ENCODE results near the gene RAPGEF2.
A peak's percentile ranks its signal among the peaks of the same experiment; 100 is the strongest.

Gene RAPGEF2

GRCh38 chr4:159273841-159274240 lies 171.0 kb downstream of the RAPGEF2 start:
- Histone ChIP-seq H4K20me1 (no peaks in the 10 kb centered on the region; a peak in 2 of 22 replicates), H3K9ac (no peak overlapping the region), H3K4me2 (no peak overlapping the region), H3K9me3 (replicated peaks in 1 of 11) (peaks cover 0 to 15% (median 0%) of the 10 kb centered on the region in 11 experiments; a peak in 5 of 22 replicates), H3K4me1 (peaks cover 0 to 43% (median 17%) of the 10 kb centered on the region in 10 experiments; a peak in 15 of 20 replicates), H3K4me3 (no peak overlapping the region), H3K27ac (no peak overlapping the region), H3K36me3 (peaks cover 0 to 24% (median 6%) of the 10 kb centered on the region in 11 experiments; a peak in 11 of 22 replicates), H3K27me3 (no peaks in the 10 kb centered on the region)
- TF ChIP-seq Cebpa-rat (IDR thresholded peaks at IDR 0.05) = no peak

GRCh38 chr4:159278399-159278798 lies 175.5 kb downstream of the RAPGEF2 start:
- Histone ChIP-seq H3K9me3 (replicated peaks in 1 of 11) (peaks cover 0 to 16% (median 0%) of the 10 kb centered on the region in 11 experiments; a peak in 6 of 22 replicates), H3K9ac (no peak overlapping the region), H3K27ac (peak overlapping the region in 4 of 11 experiments; percentile 22 to 56 (median 30); a peak in 3 of 22 replicates), H3K4me2 (peak overlapping the region in 4 of 11 experiments; percentile 18 to 43 (median 36); a peak in 6 of 22 replicates), H3K4me3 (no peak overlapping the region), H3K27me3 (no peaks in the 10 kb centered on the region), H4K20me1 (peaks cover 0 to 10% (median 0%) of the 10 kb centered on the region in 11 experiments; a peak in 2 of 22 replicates), H3K36me3 (peaks cover 4 to 35% (median 9%) of the 10 kb centered on the region in 11 experiments; a peak in 12 of 22 replicates), H3K4me1 (peaks cover 0 to 18% (median 0%) of the 10 kb centered on the region in 10 experiments; a peak in 6 of 20 replicates)
- TF ChIP-seq Cebpa-rat (IDR thresholded peaks at IDR 0.05) = no peak

GRCh38 chr4:159279084-159279483 lies 176.2 kb downstream of the RAPGEF2 start:
- Histone ChIP-seq H3K4me1 (peaks cover 0 to 19% (median 0%) of the 10 kb centered on the region in 10 experiments; a peak in 6 of 20 replicates), H3K9ac (no peak overlapping the region), H3K27me3 (no peaks in the 10 kb centered on the region), H3K36me3 (peaks cover 5 to 34% (median 9%) of the 10 kb centered on the region in 11 experiments; a peak in 14 of 22 replicates), H3K9me3 (replicated peaks in 1 of 11) (peaks cover 0 to 16% (median 0%) of the 10 kb centered on the region in 11 experiments; a peak in 6 of 22 replicates), H4K20me1 (peaks cover 0 to 14% (median 0%) of the 10 kb centered on the region in 11 experiments; a peak in 2 of 22 replicates), H3K27ac (peak overlapping the region in 3 of 11 experiments; percentile 26 to 56 (median 35); a peak in 5 of 22 replicates), H3K4me3 (no peak overlapping the region), H3K4me2 (peak overlapping the region in 2 of 11 experiments; percentile 40 to 43; a peak in 1 of 22 replicates)
- no peak for TF ChIP-seq Cebpa-rat (IDR thresholded peaks at IDR 0.05)

- H3K4me3 ChIP-seq = no peak overlapping the region
Observed at GRCh38 chr4:159280442-159281172, 177.7 kb downstream of the RAPGEF2 start.

GRCh38 chr4:159281771-159282170 lies 178.9 kb downstream of the RAPGEF2 start:
- H3K9ac ChIP-seq = no peak overlapping the region
- no peak for TF ChIP-seq Cebpa-rat (IDR thresholded peaks at IDR 0.05)
- H3K4me3 ChIP-seq = no peak overlapping the region
- H3K4me1 ChIP-seq = peaks cover 0 to 19% (median 0%) of the 10 kb centered on the region in 10 experiments; a peak in 6 of 20 replicates
- H3K9me3 ChIP-seq (replicated peaks in 1 of 11) = peaks cover 0 to 16% (median 0%) of the 10 kb centered on the region in 11 experiments; a peak in 6 of 22 replicates
- peaks cover 5 to 51% (median 11%) of the 10 kb centered on the region in 11 experiments; a peak in 15 of 22 replicates for H3K36me3 ChIP-seq
- peaks cover 0 to 22% (median 0%) of the 10 kb centered on the region in 11 experiments; a peak in 2 of 22 replicates for H4K20me1 ChIP-seq
- H3K27me3 ChIP-seq = no peaks in the 10 kb centered on the region
- H3K27ac ChIP-seq = no peak overlapping the region
- H3K4me2 ChIP-seq = no peak overlapping the region

More at GRCh38 chr4:159280442-159281172, 177.7 kb downstream of the RAPGEF2 start:
- no peak overlapping the region for H3K4me2 ChIP-seq
- no peak overlapping the region for H3K27ac ChIP-seq
- H4K20me1 ChIP-seq = peaks cover 0 to 15% (median 0%) of the 10 kb centered on the region in 11 experiments; a peak in 2 of 22 replicates
- no peak for TF ChIP-seq Cebpa-rat (IDR thresholded peaks at IDR 0.05)
- H3K27me3 ChIP-seq = no peaks in the 10 kb centered on the region
- H3K4me1 ChIP-seq = peaks cover 0 to 19% (median 0%) of the 10 kb centered on the region in 10 experiments; a peak in 6 of 20 replicates
- peaks cover 5 to 50% (median 11%) of the 10 kb centered on the region in 11 experiments; a peak in 15 of 22 replicates for H3K36me3 ChIP-seq
- no peak overlapping the region for H3K9ac ChIP-seq
- peaks cover 0 to 16% (median 0%) of the 10 kb centered on the region in 11 experiments; a peak in 6 of 22 replicates for H3K9me3 ChIP-seq (replicated peaks in 1 of 11)

GRCh38 chr4:159282329-159282728 lies 179.4 kb downstream of the RAPGEF2 start:
- Histone ChIP-seq H3K9me3 (replicated peaks in 1 of 11) (peaks cover 0 to 15% (median 0%) of the 10 kb centered on the region in 11 experiments; a peak in 5 of 22 replicates), H3K27me3 (no peaks in the 10 kb centered on the region), H3K4me3 (no peak overlapping the region), H3K36me3 (peaks cover 5 to 51% (median 11%) of the 10 kb centered on the region in 11 experiments; a peak in 15 of 22 replicates), H3K27ac (no peak overlapping the region), H4K20me1 (peaks cover 0 to 22% (median 0%) of the 10 kb centered on the region in 11 experiments; a peak in 2 of 22 replicates), H3K9ac (no peak overlapping the region), H3K4me2 (no peak overlapping the region), H3K4me1 (peaks cover 0 to 19% (median 0%) of the 10 kb centered on the region in 10 experiments; a peak in 6 of 20 replicates)
- no peak for TF ChIP-seq Cebpa-rat (IDR thresholded peaks at IDR 0.05)

GRCh38 chr4:159282944-159283343 lies 180.1 kb downstream of the RAPGEF2 start:
- no peaks in the 10 kb centered on the region for H3K27me3 ChIP-seq
- H3K36me3 ChIP-seq = peaks cover 5 to 51% (median 11%) of the 10 kb centered on the region in 11 experiments; a peak in 15 of 22 replicates
- TF ChIP-seq Cebpa-rat (IDR thresholded peaks at IDR 0.05) = no peak
- H3K27ac ChIP-seq = no peak overlapping the region
- H4K20me1 ChIP-seq = peaks cover 0 to 22% (median 0%) of the 10 kb centered on the region in 11 experiments; a peak in 2 of 22 replicates
- no peak overlapping the region for H3K4me2 ChIP-seq
- no peak overlapping the region for H3K4me3 ChIP-seq
- no peak overlapping the region for H3K9ac ChIP-seq
- peaks cover 0 to 10% (median 0%) of the 10 kb centered on the region in 11 experiments; a peak in 3 of 22 replicates for H3K9me3 ChIP-seq (replicated peaks in 1 of 11)
- peaks cover 0 to 21% (median 0%) of the 10 kb centered on the region in 10 experiments; a peak in 6 of 20 replicates for H3K4me1 ChIP-seq

- Histone ChIP-seq H3K9ac (no peak overlapping the region), H3K4me3 (no peak overlapping the region), H3K4me1 (peaks cover 0 to 21% (median 0%) of the 10 kb centered on the region in 10 experiments; a peak in 6 of 20 replicates), H3K4me2 (no peak overlapping the region), H3K9me3 (replicated peaks in 1 of 11) (peaks cover 0 to 7% (median 0%) of the 10 kb centered on the region in 11 experiments; a peak in 2 of 22 replicates), H3K27me3 (no peaks in the 10 kb centered on the region), H3K27ac (no peak overlapping the region), H3K36me3 (peaks cover 5 to 46% (median 11%) of the 10 kb centered on the region in 11 experiments; a peak in 15 of 22 replicates), H4K20me1 (peaks cover 0 to 23% (median 0%) of the 10 kb centered on the region in 11 experiments; a peak in 3 of 22 replicates)
- TF ChIP-seq Cebpa-rat (IDR thresholded peaks at IDR 0.05) = no peak
Observed at GRCh38 chr4:159283696-159284095, 180.8 kb downstream of the RAPGEF2 start.
